Upper lobe of right lung (tissue), 1 donor: ENCODE data around the gene MT1H. TPM values are rescaled to one million over a fixed set of nuclear protein-coding genes. Genes with fewer than 3 reads are reported as not detected.
"Not testable (repeated sequence)": the region's sequence is repeated elsewhere in the genome, so short reads cannot be mapped to it uniquely, and the experiment has no call there.

Source experiments
- ATAC-seq: fragments of 200-7000 bp; cut with Tn5 transposase; one replicate; pipeline ENCODE4 v1.9.1; 2020; ENCODE audit warnings: mild to moderate bottlenecking, moderate library complexity
- DNase-seq: peaks from one replicate; pipeline ENCODE4 v3.0.0-alpha.2; 2020
- H3K27ac ChIP-seq: fragments of 200-600 bp; one replicate; pipeline ENCODE4 v1.8.0; 2022
- H3K27me3 ChIP-seq: fragments of 200-600 bp; one replicate; pipeline ENCODE4 v1.8.0; 2022; ENCODE audit warnings: mild to moderate bottlenecking
- H3K36me3 ChIP-seq: fragments of 200-600 bp; one replicate; pipeline ENCODE4 v1.8.0; 2022
- H3K4me1 ChIP-seq: fragments of 200-600 bp; one replicate; pipeline ENCODE4 v1.8.0; 2022
- H3K4me3 ChIP-seq: fragments of 200-600 bp; one replicate; pipeline ENCODE4 v1.8.0; 2022; ENCODE audit warnings: mild to moderate bottlenecking
- H3K9me3 ChIP-seq: fragments of 200-600 bp; one replicate; pipeline ENCODE4 v1.8.0; 2022
- intact Hi-C: fragments of 100-400 bp; cut with DNase I; formaldehyde crosslinking; loops from one replicate; pipeline ENCODE4 v1.11.0; 2022
- total RNA-seq: library from RNA; stranded (reverse); fragmentation: NEBNext Ultra II Directional; extraction: Animal tissue kit (Norgen Biotek cat#: 25700); gene quantifications from one replicate; pipeline ENCODE4 v1.2.1, GENCODE V29; 2021
- TF ChIP-seq, protein P1 (sequence below): fragments of 200-600 bp; IDR thresholded peaks from one replicate; pipeline ENCODE4 v1.8.0; 2022; ENCODE audit warnings: antibody characterized with exemption
- donor health status: DM: no; HTN: yes; CAD: no; lungs with severe emphysema.

The MT1H gene
- total RNA-seq, 1 donor from 2014 or later, result 6.3 TPM

DNA sequence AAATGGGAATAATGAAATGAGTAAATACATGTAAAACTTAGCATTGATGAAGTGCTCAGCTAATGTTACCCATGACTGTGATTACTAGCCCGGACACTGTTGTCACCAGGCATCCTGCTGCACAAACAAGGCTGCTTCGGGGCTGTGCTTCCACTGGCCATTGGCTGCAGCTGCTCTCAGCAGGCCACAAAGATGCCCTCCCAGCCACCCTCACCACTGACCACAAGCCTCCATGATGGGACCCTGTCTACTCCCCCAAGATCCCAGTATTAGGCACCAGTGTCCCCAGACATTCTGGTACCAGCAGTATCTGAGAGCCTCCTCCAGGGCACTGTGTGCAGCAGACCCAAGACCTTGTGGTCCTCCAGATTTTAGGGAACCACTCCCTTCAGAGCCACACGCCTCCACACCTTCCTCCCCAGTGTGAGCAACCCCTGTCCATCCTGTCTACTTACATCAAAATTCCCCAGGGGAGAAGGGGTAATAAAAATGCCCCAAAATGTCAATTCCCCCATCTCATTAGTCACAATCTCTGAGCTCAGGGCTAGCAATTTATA is 40.6 kb downstream of the MT1H start:
- H3K4me3 ChIP-seq, result no peak overlapping the region
- no peaks in the 10 kb centered on the region for H3K36me3 ChIP-seq
- DNase-seq (no peak), ATAC-seq (no peak)
- H3K9me3 ChIP-seq, result no peaks in the 10 kb centered on the region
- TF ChIP-seq, protein P1, sequence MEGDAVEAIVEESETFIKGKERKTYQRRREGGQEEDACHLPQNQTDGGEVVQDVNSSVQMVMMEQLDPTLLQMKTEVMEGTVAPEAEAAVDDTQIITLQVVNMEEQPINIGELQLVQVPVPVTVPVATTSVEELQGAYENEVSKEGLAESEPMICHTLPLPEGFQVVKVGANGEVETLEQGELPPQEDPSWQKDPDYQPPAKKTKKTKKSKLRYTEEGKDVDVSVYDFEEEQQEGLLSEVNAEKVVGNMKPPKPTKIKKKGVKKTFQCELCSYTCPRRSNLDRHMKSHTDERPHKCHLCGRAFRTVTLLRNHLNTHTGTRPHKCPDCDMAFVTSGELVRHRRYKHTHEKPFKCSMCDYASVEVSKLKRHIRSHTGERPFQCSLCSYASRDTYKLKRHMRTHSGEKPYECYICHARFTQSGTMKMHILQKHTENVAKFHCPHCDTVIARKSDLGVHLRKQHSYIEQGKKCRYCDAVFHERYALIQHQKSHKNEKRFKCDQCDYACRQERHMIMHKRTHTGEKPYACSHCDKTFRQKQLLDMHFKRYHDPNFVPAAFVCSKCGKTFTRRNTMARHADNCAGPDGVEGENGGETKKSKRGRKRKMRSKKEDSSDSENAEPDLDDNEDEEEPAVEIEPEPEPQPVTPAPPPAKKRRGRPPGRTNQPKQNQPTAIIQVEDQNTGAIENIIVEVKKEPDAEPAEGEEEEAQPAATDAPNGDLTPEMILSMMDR, result no peak
- no peaks in the 10 kb centered on the region for H3K4me1 ChIP-seq
- intact Hi-C loops, result no loop called here
- H3K27me3 ChIP-seq, result no peaks in the 10 kb centered on the region
- H3K27ac ChIP-seq, result no peak overlapping the region

DNA sequence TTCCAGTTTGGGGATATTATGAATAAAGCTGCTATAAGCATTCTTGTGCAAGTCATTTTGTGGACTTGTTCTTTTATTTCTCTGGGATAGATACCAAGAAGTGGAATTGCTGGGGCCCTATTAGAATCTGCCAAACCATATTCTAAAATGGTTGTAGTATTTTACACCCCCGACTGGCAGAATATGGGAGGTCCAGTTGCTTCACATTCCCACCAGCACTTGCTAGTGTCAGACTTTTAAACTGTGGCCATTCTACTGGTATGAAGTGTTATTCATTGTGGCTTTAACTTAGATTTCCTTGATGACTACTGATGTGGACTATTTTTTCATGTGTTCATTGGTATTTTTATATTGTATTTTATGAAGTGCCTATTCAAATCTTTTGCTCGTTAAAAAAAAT is 42.2 kb downstream of the MT1H start:
- DNase-seq (no peak), ATAC-seq (no peak)

DNA sequence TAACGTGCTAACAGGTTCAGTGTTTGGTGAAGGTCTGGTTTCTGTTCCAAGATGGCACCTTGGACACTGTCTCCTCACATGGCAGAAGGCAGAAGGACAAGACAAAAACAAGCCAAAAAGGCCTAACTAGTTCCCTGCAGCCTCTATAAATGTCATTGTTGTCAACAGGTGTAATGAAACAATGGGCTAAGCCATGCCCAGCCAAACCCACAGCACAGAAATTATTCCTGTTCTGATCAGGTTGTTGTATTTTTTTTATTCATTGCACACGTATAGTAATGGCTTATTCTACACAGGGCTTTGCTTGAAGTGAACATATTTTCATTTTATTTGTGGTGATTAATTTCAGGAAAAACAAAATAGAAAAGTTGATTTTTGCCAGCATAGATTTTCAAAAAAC is 44.2 kb downstream of the MT1H start:
- Histone ChIP-seq H3K4me3 (no peak overlapping the region), H3K27ac (no peak overlapping the region), H3K27me3 (no peaks in the 10 kb centered on the region), H3K9me3 (no peaks in the 10 kb centered on the region), H3K4me1 (no peaks in the 10 kb centered on the region), H3K36me3 (no peaks in the 10 kb centered on the region)
- TF ChIP-seq, protein P1, result no peak
- ATAC-seq (no peak), DNase-seq (no peak)
- intact Hi-C loops, result no loop called here

More for the DNA sequence above, 42.2 kb downstream of the MT1H start:
- Histone ChIP-seq H3K27me3 (no peaks in the 10 kb centered on the region), H3K4me3 (no peak overlapping the region), H3K27ac (no peak overlapping the region), H3K9me3 (no peaks in the 10 kb centered on the region), H3K4me1 (no peaks in the 10 kb centered on the region), H3K36me3 (no peaks in the 10 kb centered on the region)
- intact Hi-C loops, result no loop called here
- TF ChIP-seq, protein P1, result no peak

DNA sequence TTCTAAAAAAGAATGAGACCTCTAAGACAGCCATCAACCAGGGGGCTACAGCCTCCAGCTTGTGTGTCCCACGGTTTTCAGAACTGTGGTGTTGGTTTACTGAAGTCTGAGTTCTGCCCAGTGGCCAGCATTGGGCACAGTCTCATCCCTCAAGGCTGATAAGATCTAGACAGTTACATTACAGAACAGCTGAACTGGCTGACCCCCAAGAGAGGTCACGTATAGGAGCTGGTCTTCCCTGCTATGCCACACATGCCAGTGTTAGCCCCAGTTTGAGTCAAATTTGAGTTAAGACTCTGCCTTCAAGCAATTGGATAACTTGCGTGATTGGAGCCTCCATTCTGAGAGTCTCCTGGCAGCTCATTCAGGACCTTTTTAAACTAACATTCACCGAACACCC is 45.5 kb downstream of the MT1H start:
- DNase-seq (no peak), ATAC-seq (no peak)
- H3K4me3 ChIP-seq, result no peak overlapping the region
- H3K27me3 ChIP-seq, result no peaks in the 10 kb centered on the region
- intact Hi-C loops, result no loop called here
- no peak overlapping the region for H3K27ac ChIP-seq
- no peaks in the 10 kb centered on the region for H3K9me3 ChIP-seq
- no peaks in the 10 kb centered on the region for H3K4me1 ChIP-seq
- TF ChIP-seq, protein P1, result no peak
- H3K36me3 ChIP-seq, result no peaks in the 10 kb centered on the region

DNA sequence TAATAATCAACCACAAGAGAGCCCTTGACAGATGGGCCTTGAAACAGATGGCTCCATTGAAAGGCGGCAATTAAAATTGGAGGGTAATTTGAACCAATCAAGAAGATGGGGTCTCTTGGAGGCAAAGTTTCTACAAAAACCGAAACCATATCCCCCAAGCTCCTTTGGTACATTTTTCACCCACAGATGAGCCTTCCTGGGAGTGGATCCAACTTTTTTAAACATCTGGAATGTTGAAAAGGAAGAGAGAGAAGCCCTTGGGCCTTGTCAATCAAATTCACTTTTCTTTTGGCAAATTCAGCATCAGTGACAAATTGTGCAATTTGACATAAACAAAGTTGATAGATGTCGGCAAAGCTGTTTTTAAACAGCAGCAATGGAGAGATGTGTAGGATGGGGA is 47.1 kb downstream of the MT1H start:
- Histone ChIP-seq H3K4me1 (no peaks in the 10 kb centered on the region), H3K9me3 (no peaks in the 10 kb centered on the region), H3K36me3 (no peaks in the 10 kb centered on the region), H3K4me3 (no peak overlapping the region), H3K27me3 (no peaks in the 10 kb centered on the region), H3K27ac (no peak overlapping the region)
- intact Hi-C loops, result no loop called here
- TF ChIP-seq, protein P1, result no peak
- ATAC-seq (no peak), DNase-seq (no peak)

DNA sequence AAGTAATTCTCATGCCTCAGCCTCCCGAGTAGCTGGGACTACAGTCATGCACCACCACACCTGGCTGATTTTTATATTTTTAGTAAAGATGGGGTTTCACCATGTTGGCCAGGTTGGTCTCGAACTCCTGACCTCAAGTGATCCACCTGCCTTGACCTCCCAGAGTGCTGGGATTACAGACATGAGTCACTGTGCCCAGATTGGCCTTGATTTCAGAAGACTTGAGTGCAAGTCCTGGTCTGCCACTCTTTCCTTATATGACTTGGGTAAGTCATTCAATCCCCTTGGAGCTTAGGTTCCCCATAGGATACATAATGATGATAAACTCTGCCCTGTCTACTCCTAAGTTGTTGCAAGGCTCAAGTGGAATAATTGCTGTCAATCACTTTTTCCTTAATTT is 47.9 kb downstream of the MT1H start:
- H3K27ac ChIP-seq, H3K27me3 ChIP-seq, H3K9me3 ChIP-seq, ATAC-seq, H3K4me1 ChIP-seq, H3K36me3 ChIP-seq, DNase-seq, intact Hi-C loops, H3K4me3 ChIP-seq: not testable (repeated sequence)

Other genes with a start within 250 kb of the MT1H start
- gene AMFR, start 244.3 kb upstream of the MT1H start, total RNA-seq, result 89.8 TPM
- 77.2 TPM for gene NUDT21, start 218.5 kb upstream of the MT1H start, total RNA-seq
- gene OGFOD1, start 218.3 kb upstream of the MT1H start, total RNA-seq, result 34.4 TPM
- 29.5 TPM for gene BBS2, start 149.8 kb upstream of the MT1H start, total RNA-seq
- not detected for gene MT4, start 104.7 kb upstream of the MT1H start, total RNA-seq
- not detected for gene MT3, start 80.3 kb upstream of the MT1H start, total RNA-seq
- gene MT2A, start 61.2 kb upstream of the MT1H start, total RNA-seq, result 349 TPM
- 154 TPM for gene MT1E, start 44.0 kb upstream of the MT1H start, total RNA-seq
- gene MT1M, start 37.2 kb upstream of the MT1H start, total RNA-seq, result 40.3 TPM
- 4.9 TPM for gene MT1A, start 31.1 kb upstream of the MT1H start, total RNA-seq
- not detected for gene MT1B, start 17.9 kb upstream of the MT1H start, total RNA-seq
- gene MT1F, start 11.9 kb upstream of the MT1H start, total RNA-seq, result 9.1 TPM
- gene MT1G, start 1.7 kb upstream of the MT1H start, total RNA-seq, result 23.7 TPM
- 111 TPM for gene MT1X, start 12.7 kb downstream of the MT1H start, total RNA-seq
- 57.2 TPM for gene NUP93, start 60.3 kb downstream of the MT1H start, total RNA-seq
- not detected for gene SLC12A3, start 195.4 kb downstream of the MT1H start, total RNA-seq